ELF-1 (cell line): ENCODE measurements around the gene TSPAN11.

Experiments
- DNase-seq: peaks from one replicate; pipeline ENCODE4 v3.0.0-alpha.2; 2016; ENCODE audit warnings: low read depth, low spot score

Gene TSPAN11

GRCh38 chr12:30979371-30980259, 53.1 kb downstream of the TSPAN11 start:
- no peak for DNase-seq

GRCh38 chr12:30980955-30981662, 54.6 kb downstream of the TSPAN11 start:
- DNase-seq = peak; percentile 41

GRCh38 chr12:30982413-30982812, 55.9 kb downstream of the TSPAN11 start:
- DNase-seq = no peak

GRCh38 chr12:30985814-30986452, 59.4 kb downstream of the TSPAN11 start:
- DNase-seq = peak; percentile 72

- DNase-seq = no peak
These were observed 61.5 kb downstream of the TSPAN11 start for GRCh38 chr12:30988086-30988485.

- no peak for DNase-seq
These were observed 62.2 kb downstream of the TSPAN11 start for GRCh38 chr12:30988646-30989286.

GRCh38 chr12:30989754-30990153, 63.2 kb downstream of the TSPAN11 start:
- peak; percentile 71 for DNase-seq

- DNase-seq = no peak
These were observed 63.8 kb downstream of the TSPAN11 start for GRCh38 chr12:30990316-30990715.

- DNase-seq = no peak
These were observed 64.2 kb downstream of the TSPAN11 start for GRCh38 chr12:30990776-30991175.

GRCh38 chr12:30991466-30991865, 64.9 kb downstream of the TSPAN11 start:
- no peak for DNase-seq

- no peak for DNase-seq
These were observed 65.8 kb downstream of the TSPAN11 start for GRCh38 chr12:30992381-30992780.

GRCh38 chr12:30993766-30994165, 67.2 kb downstream of the TSPAN11 start:
- DNase-seq = no peak

GRCh38 chr12:30994274-30994673, 67.7 kb downstream of the TSPAN11 start:
- no peak for DNase-seq

- no peak for DNase-seq
These were observed 69.7 kb downstream of the TSPAN11 start for GRCh38 chr12:30996255-30996654.

GRCh38 chr12:30996752-30997151, 70.2 kb downstream of the TSPAN11 start:
- no peak for DNase-seq

- DNase-seq = no peak
These were observed 71.3 kb downstream of the TSPAN11 start for GRCh38 chr12:30997685-30998440.

- no peak for DNase-seq
These were observed 72.5 kb downstream of the TSPAN11 start for GRCh38 chr12:30999011-30999410.

GRCh38 chr12:30999723-31000122, 73.2 kb downstream of the TSPAN11 start:
- DNase-seq = no peak

- no peak for DNase-seq
These were observed 74.2 kb downstream of the TSPAN11 start for GRCh38 chr12:31000751-31001150.

GRCh38 chr12:31001581-31002360, 75.2 kb downstream of the TSPAN11 start:
- DNase-seq = no peak
